ENCODE data around the gene CORO6.
A peak's percentile ranks its signal among the peaks of the same experiment; 100 is the strongest.

Gene CORO6

GRCh38 chr17:29630630-29631193, 8.0 kb upstream of the CORO6 start:
- no peak for DNase-seq

- no peak for DNase-seq
These were observed 7.1 kb upstream of the CORO6 start for GRCh38 chr17:29629839-29630238.

- DNase-seq, result no peak
These were observed 5.9 kb upstream of the CORO6 start for GRCh38 chr17:29628644-29629043.

GRCh38 chr17:29627951-29628350, 5.2 kb upstream of the CORO6 start:
- no peak for DNase-seq

- DNase-seq, result no peak
These were observed 2.5 kb upstream of the CORO6 start for GRCh38 chr17:29625037-29625750.

GRCh38 chr17:29624586-29624985, 1.9 kb upstream of the CORO6 start:
- DNase-seq, result no peak

- DNase-seq, result no peak
These were observed 553 bp upstream of the CORO6 start for GRCh38 chr17:29623283-29623647.

GRCh38 chr17:29621751-29622194, 939 bp downstream of the CORO6 start:
- DNase-seq, result no peak

- no peak for DNase-seq
These were observed 1.8 kb downstream of the CORO6 start for GRCh38 chr17:29620779-29621500.

- no peak for DNase-seq
These were observed 2.4 kb downstream of the CORO6 start for GRCh38 chr17:29620271-29620670.

- no peak for DNase-seq
These were observed 3.5 kb downstream of the CORO6 start for GRCh38 chr17:29619251-29619650.

- no peak for DNase-seq
These were observed 4.2 kb downstream of the CORO6 start for GRCh38 chr17:29618272-29619065.

GRCh38 chr17:29617481-29618271, 5.0 kb downstream of the CORO6 start:
- DNase-seq, result peak; percentile 89

- DNase-seq, result peak; percentile 92
These were observed 5.6 kb downstream of the CORO6 start for GRCh38 chr17:29617125-29617480.

- DNase-seq, result no peak
These were observed 6.2 kb downstream of the CORO6 start for GRCh38 chr17:29616300-29617048.

GRCh38 chr17:29615492-29616299, 7.0 kb downstream of the CORO6 start:
- peak; percentile 80 for DNase-seq

GRCh38 chr17:29615048-29615385, 7.7 kb downstream of the CORO6 start:
- peak; percentile 69 for DNase-seq

- DNase-seq, result no peak
These were observed 8.2 kb downstream of the CORO6 start for GRCh38 chr17:29614349-29615047.

- no peak for DNase-seq
These were observed 8.9 kb downstream of the CORO6 start for GRCh38 chr17:29613856-29614255.

- peak; percentile 95 for DNase-seq
These were observed 9.3 kb downstream of the CORO6 start for GRCh38 chr17:29613352-29613837.

Data from activated CD4-positive, alpha-beta T cell treated with anti-CD3 and anti-CD28 coated beads, Interleukin-2, amount 50 U/mL, for 1 hour (primary cell).